ENCODE results near the gene GP2.
"Not testable (repeated sequence)": the region's sequence is repeated elsewhere in the genome, so short reads cannot be mapped to it uniquely, and the experiment has no call there.

GP2 gene

DNA sequence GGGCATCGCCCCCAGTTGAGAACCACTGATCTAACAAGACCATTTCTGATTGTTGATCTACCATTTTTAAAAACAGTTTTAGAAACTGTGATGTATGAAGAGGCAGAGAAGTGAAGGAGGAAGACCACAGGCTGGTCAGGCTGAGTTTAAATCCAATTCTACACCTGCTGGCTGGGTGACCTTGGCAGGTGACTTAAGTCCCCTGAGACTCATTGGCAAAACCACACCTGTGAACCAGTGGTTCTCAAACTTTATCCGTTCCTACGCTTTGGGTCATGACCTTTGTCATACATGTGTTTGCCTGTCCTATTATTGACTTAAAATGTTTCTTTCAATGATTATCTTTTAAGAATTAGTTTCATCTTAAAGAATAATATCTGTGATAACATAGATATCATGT lies 2.3 kb downstream of the GP2 start:
- DNase-seq (ENCODE audit: low spot score): no peak

DNA sequence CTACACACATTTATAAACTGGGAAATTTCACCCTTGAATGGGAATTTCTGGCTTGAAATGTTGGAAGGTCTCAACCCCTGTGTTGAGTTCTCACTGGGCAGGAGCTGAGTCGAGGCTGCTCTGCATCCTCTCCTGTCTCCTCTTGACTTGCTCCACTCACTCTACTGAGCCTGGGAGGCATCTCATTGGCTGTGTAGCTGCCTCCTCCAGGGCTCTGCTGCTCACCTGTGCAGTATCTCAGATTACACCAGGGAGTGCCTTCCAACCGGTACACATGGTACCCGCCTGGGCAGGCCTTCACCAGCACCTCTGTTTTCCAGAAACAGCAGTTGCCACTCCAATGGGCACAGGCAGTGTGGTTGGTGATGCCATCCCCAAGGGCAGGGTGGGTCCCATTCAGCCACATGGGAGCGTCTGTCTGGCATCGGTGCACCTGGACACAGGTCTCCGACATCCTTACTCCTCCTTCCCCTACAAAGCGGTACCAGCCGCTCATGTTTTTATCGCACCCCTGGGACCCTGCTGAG lies 3.7 kb downstream of the GP2 start:
- DNase-seq (ENCODE audit: low spot score): no peak

DNA sequence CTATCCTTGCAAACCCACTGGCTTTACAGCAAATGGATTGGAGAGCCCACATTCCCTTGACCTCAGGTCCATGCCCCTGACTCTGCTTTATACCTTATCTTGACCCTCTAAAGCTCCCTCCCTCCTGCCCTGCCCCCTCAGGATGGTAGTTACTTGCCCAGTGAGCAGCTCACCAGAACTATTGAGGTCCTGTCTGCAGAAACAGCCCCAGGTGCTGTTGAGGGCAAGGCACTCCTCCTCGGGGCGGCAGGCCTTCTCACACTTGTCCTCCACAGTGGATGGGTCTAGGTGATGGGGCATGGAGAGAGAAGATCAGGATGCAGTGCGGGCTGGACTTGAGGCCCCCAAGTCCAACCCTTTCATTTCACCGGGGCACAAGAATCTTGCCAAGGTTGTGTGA lies 4.6 kb downstream of the GP2 start:
- no peak for DNase-seq (ENCODE audit: low spot score)

DNA sequence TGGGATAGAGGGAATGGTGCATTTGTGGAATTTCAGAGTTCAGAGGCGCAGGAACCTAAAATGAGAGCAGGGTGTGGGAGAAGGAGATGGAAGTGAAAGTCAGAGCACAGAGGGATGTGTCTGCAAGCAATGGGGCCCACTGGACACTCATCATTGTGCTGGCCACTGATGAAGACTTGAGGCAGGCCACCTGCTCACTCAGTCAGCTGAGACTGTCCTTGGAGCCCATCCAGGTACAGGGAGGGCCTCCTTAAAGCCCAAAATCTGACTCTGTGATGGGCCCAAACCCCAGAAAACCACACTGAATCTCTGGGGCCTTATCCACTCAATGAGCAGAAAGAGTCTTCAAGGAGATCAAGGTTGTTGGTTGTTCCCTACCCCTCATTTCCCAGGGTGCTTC lies 5.6 kb downstream of the GP2 start:
- no peak for DNase-seq (ENCODE audit: low spot score)

DNA sequence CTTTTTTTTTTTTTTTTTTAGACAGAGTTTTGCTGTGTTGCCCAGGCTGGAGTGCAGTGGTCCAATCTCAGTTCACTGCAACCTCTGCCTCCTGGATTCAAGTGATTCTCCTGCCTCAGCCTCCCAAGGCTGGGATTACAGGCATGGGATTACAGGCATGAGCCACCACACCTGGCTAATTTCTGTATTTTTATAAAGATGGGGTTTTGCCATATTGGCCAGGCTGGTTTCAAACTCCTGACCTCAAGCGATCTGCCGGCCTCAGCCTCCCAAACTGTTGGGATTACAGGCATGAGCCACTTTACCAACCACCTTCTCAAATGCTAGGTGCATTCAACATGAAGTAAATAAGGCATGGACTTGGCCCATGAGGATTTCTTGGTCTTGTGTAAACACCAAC lies 6.3 kb downstream of the GP2 start:
- DNase-seq (ENCODE audit: low spot score): not testable (repeated sequence)

DNA sequence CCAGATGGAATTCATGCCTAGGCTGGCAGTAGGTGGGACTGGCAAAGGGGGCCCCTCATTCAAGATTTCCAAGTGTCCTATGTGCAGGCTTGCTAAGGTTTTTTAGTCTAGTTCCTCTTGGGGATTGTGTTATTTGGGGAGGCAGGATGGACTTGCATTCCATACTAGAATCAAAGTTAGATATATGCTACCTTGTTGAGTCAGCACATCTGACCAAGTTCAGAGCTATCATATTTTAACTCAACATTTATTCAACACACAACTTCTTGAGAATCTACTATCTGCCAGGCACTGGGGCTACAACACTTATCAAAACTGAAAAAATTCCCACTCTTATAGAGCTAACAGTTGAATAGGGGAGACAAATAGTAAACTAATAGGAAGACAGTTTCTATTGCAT lies 6.7 kb downstream of the GP2 start:
- no peak for DNase-seq (ENCODE audit: low spot score)

DNA sequence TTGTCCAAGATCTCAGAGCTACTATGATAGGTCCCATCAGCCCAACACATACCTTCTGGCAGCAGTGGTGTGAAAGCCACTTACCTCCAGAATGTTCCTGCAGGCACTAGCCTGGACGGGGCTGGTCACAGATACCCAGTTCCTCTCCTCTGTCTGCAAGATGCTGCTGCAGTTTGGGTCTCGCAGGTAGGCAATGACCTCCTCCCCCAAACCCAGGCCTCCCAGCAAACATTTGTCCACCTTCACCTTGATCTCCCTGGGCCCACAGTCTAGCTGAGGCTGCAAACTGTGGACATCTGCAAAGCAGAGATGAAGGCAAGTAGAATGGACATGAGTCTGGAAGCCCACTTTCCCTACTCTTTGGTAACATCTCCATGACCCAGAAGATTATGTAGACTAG lies 7.1 kb downstream of the GP2 start:
- no peak for DNase-seq (ENCODE audit: low spot score)

DNA sequence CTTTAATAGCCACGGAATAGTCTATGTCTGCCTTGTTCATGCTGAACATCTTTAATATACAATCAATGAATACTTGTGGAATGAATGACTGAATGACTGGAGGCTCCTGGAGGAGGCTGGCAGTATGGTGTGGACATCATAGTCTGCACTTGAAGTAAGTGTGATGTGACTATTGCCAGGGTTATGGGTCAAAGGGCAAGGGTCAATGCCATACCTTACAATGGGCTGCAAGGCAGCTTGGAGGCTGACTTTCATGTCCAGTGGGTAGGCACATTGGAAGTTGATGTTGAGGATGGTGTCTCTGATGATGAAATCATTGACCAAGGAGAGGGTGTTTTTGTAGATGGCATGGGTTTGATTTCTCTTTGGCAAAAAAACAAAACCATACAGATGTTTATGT lies 7.9 kb downstream of the GP2 start:
- DNase-seq (ENCODE audit: low spot score): no peak

DNA sequence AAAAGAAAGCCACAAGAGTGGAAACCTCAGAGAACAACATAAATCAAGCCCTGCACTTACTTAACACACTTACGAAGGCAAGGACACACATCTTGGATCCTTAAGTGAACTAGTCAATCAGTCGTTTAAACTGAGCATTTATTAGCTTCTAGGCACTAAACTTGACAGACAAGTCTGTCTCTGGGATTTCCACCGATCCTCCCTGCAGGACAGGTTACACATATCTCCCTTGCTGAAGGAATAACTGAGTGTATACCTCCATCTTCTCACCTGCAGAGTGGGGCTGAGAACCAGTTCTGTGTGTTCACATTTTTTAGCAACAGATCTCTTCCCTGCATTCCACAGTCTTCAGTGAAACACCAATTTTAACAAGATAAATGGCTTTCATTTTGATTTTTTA lies 8.9 kb downstream of the GP2 start:
- DNase-seq (ENCODE audit: low spot score): no peak

DNA sequence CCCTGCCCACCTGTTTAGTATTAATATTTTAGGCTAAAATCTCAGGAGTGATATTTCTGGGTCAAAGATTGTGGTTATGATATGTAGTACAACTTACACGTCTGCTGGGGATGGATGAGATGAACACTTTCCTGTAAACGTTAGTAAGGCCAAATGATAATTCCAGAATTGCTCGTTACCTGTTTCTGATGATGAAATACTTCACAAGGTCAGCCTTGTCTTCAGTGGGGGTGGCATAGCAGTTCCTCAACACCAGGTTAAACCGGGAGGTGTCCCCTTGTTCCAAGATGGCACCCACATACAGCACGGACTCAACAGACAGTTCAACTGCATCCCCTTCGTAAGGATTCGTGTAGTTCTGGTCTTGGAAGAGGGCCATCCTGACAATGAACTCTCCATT lies 9.3 kb downstream of the GP2 start:
- no peak for DNase-seq (ENCODE audit: low spot score)

DNA sequence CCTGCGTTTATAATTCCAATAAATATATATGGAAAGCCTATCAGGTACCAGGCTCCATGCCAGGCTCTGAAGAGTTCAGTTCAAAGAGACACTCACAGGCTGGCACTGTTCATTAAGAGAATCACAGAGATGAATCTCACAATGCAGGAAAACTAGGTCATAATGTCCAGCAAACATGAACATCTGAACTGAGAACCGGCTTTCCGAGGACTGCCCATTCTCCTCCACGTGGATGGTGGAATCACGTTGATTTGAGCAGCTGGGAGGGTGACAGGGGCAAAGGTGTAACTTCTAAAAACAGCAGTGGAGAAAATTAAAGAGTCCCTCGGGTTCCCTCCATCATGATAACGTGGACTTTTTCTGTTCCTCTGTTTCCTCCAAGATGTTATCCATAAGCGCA lies 10.2 kb downstream of the GP2 start:
- no peak for DNase-seq (ENCODE audit: low spot score)

DNA sequence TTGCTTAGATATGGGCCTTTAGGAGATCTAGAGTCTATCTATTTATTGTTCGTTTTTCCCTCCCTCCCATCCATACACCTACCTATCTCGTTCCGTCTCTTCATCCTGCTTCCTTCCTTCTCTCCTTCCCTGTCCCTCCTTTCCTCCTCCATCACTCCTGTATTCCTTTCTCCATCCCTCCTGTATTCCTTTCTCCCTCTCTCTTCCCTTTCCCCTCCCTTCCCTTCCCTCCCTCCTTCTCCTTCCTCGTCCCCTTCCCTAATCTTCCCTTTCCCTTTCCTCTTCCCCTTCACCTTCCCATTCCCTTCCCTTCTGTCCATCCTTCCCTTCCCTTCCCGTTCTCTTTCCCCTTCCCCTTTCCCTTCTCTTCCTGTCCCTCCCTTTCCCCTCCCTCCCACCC lies 10.6 kb downstream of the GP2 start:
- no peak for DNase-seq (ENCODE audit: low spot score)

DNA sequence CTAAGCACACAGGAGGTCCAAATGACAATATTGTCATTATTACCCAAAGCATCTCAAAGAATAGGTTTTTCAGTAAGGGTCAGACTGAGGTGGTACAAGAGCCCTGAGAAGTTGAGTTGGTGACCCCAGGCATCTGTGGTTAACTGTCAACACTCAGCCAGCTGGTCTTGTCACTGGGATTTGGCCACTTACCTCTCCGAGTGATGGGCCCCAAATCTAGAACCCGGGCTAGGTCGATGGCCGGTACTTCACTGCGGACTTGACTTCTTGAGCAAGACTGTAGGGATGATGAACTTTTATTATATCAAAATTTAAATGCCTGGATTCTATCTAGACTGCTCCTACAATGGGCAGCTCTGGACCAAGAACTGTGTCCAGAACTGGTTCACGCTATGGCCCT lies 11.5 kb downstream of the GP2 start:
- no peak for DNase-seq (ENCODE audit: low spot score)

DNA sequence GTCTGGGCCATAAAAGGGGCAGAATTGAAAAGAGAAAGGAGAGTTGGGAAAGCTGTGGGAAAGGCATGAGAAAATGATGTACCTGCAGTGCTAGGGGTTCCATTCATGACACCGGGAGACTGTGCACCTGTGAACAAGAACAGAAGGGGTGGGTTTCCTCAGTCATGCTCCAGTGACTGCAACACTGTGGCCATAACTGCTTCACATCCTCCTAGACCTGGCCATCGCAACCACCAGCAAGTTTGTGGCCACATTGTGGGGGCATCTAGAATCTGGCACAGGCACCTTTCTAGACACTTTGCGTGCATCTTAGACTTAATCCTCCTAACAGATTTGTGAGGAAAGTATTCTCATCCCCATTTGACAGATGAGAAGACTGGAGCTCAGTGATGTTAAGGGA lies 12.7 kb downstream of the GP2 start:
- no peak for DNase-seq (ENCODE audit: low spot score)

DNA sequence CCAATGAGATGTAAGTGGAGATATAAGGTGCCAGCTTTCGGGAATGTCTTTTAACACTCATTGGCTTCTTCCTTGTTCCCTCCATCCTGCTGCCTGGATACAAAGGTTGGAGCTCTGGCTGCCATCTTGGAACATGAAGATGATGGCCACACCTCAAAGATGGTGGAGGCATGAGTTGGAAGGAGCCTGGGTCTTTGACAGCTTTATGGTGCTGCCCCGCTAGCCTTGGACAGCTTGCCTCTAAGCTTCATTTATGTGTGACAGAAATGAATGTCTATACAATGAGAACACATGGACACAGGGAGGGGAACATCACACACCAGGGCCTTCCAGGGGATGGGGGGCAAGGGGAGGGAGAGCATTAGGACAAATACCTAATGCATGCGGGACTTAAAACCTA lies 13.6 kb downstream of the GP2 start:
- DNase-seq (ENCODE audit: low spot score): no peak

DNA sequence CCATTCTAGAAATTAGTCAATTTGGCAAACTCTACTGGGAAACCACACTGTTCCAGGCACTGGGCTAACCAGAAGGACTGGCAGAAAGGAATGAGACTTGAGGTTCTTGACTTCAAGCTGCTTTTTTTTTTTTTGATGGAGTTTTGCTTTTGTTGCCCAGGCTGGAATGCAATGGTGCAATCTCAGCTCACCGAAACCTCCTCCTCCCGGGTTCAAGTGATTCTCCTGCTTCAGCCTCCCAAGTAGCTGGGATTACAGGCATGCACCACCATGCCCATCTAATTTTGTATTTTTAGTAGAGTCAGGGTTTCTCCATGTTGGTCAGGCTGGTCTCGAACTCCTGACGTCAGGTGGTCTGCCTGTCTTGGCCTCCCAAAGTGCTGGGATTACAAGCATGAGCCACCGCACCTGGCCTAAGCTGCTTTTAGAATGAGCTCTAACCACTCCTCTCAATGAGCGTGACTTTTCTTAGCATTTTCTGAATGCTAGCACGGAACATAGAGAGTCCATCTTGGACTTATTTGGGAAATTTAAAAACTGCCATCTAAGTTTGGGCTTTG lies 14.7 kb downstream of the GP2 start:
- not testable (repeated sequence) for DNase-seq (ENCODE audit: low spot score)

DNA sequence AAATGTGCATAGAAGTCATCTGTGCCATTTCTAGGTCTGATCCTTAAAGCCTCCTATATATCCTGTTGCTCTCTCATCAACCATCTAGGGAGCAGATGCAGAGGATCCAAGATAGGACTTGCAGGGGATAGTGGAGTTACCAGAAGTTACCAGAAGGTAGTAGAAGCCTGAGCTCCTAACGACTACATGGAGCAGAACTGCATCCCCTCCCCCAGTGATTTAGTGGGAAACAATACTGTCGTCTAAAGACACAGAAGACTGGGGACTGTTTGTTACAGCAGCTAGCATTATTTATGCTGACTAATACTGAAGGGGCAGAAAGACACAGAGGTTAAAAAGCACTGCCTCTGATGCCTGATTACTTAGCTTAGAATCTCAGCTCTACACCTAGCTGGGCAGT lies 15.8 kb downstream of the GP2 start:
- DNase-seq (ENCODE audit: low spot score): no peak

DNA sequence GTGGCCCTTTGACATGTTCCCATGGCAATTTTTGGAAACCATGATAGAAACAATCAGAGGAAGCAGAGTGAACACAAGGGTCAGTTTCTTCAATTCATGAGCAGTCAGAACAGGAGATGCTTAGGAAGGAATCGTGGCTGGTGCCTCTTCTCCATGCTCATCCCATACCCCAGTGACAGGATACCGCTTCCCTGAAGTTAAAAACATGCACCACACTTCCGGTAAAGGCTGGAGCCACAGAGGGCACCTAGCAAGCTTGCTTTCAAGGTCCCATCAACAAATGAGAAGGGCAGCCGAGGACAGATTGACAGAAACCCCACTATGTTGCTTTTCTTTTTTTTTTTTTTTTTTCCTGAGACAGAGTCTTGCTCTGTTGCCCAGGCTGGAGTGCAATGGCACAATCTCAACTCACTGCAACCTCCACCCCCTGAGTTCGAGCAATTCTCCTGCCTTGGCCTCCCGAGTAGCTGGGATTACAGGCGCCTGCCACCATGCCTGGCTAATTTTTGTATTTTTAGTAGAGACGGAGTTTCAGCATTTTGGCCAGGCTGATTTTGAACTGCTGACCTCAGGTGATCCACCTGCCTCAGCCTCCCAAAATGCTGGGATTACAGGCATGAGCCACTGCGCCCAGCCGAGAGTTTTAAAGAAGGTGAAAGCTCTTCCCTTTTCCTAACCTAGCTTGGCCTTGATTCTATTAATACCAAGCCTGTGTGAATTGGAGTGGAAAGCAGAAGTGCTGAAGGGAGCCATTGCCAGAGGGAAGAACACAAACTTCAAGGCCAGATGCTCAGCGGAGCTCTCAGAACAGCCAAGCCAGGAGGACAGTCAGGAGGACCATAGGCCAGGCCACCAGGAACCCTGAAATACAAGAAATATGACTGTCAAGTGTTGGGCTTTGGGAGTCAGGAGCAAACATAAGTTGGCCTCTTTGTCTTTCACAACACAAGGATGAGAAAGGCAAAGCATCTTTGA lies 16.6 kb downstream of the GP2 start:
- DNase-seq (ENCODE audit: low spot score): no peak

DNA sequence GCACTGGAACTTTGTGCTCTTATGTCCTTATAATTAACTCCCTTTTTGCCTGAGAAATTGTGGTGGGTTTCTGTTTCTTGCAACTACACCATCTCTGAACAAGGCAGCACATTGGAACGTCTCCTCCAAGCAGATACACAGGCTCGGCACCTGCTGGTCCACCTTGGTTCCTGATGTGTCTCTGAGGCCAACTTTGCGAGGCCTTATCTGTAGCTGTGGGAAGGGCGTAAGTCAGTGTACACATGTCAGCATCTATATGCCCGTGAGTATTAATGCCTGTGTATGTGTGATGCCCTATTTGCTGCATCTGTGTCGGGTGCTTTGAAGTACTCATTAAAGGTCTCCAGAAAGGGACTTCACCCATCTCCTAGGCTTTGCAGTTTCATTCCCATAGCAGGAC lies 17.5 kb downstream of the GP2 start:
- DNase-seq (ENCODE audit: low spot score): no peak

DNA sequence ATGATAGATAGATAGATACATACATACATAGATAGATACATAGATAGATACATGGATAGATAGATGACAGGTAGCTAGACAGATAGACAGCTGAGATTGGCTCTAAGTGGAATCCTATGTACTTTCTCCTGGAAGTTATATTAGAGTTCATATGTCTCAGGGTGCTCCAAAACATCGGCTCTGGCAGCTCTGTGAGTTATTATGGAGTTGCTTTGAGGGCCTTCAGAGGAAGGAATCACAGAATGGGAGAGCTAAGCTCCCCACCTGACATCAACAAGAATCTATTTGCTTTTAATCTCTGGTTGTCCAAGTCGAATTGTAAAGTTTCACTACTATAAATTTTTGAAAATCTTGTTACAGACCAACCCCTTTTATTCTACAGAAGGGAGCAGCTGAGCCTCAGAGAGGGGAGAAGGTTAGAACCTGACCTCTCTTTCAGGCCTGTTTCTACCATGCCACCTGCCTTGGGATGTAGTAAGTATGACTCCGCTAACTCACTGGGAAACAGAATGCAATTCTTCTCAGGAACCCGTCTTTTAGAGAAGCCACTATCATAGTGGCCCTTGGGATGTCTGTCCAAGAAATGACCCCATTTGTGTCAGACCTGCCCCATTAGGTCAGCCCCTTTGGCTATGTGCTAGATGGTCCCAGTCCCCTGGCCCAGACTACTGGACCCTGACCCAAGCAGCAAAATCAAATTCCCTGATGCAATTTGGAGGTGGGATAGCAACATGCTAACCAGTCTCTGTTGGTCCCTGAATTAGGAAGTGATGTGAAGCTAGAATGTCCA lies 18.3 kb downstream of the GP2 start:
- DNase-seq (ENCODE audit: low spot score): no peak

DNA sequence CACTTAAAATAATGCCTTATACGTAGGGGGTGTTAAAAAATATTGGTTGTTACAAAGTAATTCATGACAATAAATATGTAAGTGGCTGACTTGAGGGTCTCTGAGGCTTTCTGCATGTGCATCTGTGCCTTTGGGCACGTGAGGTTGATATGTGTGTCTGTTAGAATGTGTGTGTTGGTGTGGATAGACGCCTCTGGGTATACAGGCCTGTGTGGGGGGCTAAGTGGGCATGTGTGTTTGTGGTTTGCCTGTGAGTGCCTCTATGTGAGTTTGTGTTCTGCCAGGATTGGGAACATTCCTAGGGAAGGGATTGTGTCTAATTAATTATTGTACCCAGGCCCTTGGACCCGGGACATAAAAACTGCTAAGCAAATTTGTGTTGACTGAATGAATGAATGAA lies 19.0 kb downstream of the GP2 start:
- no peak for DNase-seq (ENCODE audit: low spot score)

DNA sequence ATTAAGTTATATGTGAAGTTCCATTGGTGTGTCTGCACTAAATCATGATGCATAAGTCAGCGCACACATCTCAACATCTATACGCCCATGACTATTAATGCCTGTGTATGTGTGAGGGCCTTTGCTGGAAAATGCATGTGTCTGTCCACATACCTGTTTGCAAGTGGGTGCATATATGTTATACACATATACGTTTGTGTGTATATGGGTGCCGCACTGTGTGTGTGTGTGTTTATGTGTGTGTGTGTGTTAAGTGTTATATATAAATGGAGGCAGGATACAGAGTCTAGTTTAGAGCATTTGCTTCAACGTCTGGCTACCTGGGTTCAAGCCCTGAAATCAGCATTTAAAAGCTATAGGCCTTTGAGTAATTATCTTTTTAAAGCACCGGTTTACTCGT lies 19.5 kb downstream of the GP2 start:
- DNase-seq (ENCODE audit: low spot score): no peak

DNA sequence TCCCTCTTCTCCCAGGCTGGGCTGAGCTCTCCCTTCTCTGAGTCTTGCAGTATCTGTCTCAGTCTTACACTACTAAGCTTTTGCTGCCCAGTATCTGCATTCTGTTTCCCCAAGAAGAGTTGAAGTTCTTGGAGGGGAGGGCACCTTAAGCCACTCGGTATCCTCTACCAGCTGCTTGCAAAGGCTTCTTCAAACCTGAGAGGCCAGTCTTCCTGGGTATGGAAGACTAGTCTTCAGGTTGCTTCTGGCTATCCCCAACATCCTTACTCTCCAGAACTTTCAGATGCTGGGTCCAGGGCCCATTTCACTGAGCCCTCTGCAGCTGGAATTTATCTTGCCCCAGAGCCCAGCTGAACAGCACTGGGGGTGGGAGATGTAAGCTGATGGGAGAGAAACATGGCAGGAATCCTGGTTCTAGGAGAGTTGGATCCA lies 20.1 kb downstream of the GP2 start:
- DNase-seq (ENCODE audit: low spot score): no peak

Measured in kidney tubule cell (primary cell).